Stimulated activated CD4-positive, alpha-beta T cell treated with anti-CD3 and anti-CD28 coated beads, Interleukin-1b, Interleukin-23, amount 100 ng/mL, for 24 hours (primary cell): ENCODE data around the gene RAD23A.
A peak's percentile ranks its signal among the peaks of the same experiment; 100 is the strongest.
"Not testable (repeated sequence)": the region's sequence is repeated elsewhere in the genome, so short reads cannot be mapped to it uniquely, and the experiment has no call there.

Experiments used
- DNase-seq, 4 experiments: peaks; one replicate each; pipeline ENCODE4 v3.0.0-alpha.2; 2020; ENCODE audit warnings: low read depth in 4 of 4, low spot score in 1 of 4

Gene RAD23A

DNA sequence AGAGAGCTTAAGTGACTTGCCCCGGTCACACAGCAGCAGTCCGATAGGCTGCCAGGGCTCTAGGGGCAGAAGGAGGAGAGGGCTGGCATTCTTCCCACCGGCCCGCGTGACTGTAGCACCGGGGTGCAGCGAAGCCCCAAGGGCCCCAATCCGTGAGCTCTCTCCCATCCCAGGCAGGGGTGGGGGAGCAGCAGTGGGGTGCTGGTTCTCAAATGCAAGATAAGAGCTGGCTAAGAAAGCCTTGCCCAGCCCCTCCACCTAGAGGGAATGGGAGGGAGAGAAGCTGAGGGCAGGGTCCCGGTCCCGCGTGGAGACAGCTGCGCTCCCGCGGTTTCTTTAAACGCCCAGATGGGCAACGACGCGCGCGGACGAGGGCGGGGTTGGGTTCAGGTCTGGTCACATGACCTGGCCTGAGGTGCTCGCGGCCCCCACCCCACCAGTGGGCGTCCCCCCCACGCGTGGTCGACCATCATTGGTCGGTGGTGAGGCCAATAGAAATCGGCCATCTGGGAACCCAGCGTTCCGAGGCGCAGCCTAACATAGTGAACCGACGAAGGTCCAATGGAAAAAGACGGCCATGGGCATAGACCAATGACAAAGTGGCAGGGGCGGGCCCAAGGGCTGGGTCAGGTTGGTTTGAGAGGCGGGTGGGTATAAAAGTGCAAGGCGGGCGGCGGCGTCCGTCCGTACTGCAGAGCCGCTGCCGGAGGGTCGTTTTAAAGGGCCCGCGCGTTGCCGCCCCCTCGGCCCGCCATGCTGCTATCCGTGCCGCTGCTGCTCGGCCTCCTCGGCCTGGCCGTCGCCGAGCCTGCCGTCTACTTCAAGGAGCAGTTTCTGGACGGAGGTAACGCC is 7.5 kb upstream of the RAD23A start, which contains the start of gene CALR:
Gene CALR, plus strand, starts transcription at position 683 of the 852 bp plus-strand sequence. Its CDS starts 71 bp downstream, at position 754.
- DNase-seq: peak; percentile 92 to 99 (median 96)

DNA sequence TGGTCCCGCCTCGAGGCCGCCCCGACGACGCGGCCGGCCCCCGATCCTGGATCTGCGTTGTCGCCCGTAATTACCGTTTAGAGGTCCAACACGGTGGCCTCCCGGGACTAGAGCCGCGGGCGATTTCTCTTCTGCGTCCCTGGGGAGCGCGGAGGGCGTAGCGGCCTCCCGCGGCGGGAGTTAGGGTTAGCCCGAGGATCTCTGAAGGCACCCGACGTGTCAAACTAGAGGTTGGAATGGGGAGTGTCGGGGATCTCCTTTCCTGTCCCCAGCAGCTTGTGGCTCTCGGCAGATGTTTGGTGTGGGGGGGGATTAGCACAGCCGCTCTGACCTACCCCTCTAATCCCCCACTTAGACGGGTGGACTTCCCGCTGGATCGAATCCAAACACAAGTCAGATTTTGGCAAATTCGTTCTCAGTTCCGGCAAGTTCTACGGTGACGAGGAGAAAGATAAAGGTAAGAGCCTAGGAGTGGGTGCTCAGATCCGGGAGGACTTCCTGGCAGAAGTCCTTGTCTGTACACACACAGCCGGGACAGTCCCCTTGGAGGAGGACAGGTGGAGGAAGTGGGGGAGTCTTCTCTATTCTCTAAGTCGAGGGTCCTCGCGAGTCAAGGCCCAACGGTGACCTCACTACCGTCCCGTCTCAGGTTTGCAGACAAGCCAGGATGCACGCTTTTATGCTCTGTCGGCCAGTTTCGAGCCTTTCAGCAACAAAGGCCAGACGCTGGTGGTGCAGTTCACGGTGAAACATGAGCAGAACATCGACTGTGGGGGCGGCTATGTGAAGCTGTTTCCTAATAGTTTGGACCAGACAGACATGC is 6.7 kb upstream of the RAD23A start:
- no peak for DNase-seq

DNA sequence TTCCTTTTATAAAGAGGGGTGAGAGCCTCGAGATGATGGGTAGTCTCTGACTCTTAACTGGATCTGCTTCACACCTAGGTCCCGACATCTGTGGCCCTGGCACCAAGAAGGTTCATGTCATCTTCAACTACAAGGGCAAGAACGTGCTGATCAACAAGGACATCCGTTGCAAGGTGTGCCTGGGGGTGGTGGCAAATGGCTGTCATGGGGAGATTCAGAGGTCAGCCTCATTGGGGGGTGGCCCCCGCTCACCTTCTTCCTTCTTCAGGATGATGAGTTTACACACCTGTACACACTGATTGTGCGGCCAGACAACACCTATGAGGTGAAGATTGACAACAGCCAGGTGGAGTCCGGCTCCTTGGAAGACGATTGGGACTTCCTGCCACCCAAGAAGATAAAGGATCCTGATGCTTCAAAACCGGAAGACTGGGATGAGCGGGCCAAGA is 5.7 kb upstream of the RAD23A start:
- no peak for DNase-seq

DNA sequence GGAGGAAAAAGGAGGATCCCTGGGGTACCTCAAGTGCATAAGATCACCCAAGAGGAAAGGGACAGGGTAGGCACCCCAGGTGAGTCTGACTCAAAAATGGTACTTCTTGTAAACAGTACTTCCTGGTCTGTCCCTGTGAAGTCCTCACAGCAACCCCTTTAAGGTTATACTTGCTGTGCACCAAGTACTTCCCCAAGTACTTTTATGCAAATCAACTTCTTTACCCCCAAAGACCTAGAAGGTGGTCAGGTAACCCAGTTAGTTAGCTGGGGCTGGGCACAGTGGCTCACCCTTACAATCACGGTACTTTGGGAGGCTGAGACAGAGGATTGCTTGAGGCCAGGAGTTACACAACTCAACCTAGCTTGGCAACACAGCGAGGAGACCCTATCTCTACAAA is 4.8 kb upstream of the RAD23A start:
- no peak for DNase-seq

DNA sequence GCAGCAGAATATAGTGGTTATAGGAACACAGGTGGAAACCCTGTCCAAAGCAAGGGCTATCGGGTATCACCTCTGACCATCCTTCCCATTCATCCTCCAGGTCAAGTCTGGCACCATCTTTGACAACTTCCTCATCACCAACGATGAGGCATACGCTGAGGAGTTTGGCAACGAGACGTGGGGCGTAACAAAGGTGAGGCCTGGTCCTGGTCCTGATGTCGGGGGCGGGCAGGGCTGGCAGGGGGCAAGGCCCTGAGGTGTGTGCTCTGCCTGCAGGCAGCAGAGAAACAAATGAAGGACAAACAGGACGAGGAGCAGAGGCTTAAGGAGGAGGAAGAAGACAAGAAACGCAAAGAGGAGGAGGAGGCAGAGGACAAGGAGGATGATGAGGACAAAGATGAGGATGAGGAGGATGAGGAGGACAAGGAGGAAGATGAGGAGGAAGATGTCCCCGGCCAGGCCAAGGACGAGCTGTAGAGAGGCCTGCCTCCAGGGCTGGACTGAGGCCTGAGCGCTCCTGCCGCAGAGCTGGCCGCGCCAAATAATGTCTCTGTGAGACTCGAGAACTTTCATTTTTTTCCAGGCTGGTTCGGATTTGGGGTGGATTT is 2.1 kb upstream of the RAD23A start:
- no peak for DNase-seq

DNA sequence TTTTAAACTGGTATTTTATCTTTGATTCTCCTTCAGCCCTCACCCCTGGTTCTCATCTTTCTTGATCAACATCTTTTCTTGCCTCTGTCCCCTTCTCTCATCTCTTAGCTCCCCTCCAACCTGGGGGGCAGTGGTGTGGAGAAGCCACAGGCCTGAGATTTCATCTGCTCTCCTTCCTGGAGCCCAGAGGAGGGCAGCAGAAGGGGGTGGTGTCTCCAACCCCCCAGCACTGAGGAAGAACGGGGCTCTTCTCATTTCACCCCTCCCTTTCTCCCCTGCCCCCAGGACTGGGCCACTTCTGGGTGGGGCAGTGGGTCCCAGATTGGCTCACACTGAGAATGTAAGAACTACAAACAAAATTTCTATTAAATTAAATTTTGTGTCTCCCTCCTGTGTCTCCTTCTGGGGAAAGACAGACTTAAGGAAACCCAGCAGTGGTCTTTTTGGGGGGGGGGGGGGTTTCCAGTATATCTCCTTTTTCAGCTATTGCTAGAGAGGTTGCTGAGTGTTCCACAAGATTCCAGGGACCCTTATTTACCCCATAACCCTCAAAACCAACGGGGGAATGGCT is 1.5 kb upstream of the RAD23A start:
- DNase-seq: no peak

DNA sequence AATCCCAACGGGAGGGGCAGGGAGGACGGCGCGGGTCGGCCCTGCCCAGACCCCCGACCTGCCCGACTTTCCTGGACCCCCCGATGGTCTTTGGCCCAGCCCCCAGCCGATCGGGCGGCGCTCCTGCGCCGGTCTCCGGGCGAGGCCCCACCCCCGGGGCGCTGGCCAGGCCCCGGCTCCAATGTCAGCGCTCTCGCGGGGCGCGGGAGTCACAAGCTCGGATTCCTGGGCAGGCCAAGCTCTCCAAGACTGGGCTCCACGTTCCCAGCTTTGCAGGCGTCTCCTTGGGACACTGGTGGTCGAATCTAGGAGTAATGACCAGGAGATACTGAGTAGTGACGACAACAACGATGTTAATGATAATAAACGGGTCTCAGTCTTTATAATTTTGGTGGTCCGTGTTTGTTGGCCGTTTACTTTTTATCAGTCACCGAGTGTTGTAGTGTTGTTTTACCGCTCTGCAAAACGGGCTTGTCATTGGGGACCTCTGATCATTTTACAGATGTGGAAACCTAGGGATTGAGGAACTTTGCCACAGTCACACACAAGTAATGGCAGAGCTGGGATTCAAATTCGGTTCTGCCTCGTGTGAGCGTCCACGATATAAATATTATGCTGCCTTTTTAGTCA is 545 bp downstream of the RAD23A start:
- peak in 1 of 4 experiments; percentile 49 for DNase-seq

DNA sequence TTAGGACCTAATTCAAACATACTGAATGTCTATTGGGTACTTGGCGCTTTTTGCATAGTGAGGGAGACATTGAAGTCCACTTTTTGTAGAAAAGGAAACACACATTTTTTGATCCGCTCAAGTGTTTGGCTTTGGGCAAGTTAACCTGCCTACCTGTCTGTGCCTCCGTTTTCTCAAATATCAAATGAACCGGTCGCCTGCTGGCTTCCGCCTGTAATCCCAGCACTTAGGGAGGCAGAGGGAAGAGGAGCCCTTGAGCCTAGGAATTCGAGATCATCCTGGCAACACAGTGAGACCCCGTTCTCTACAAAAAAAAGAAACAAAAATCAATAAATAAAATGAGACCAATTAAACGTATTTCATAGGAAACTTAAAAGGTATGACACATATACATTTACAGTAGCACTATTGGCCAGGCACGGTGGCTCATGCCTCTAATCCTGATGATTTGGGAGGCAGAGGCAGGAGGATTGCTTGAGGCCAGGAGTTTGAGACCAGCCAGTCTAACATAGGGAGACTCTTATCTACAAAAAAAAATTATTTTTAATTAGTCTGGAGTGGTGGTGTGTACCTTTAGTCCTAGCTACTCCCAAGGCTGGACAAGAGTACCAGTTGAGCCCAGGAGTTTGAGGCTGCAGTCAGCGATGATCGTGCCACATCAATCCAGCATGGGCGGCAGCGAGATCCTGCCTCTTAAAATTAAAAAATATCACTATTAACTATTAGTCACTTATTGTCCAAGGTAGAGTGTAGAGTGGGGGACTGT is 1.3 kb downstream of the RAD23A start:
- DNase-seq: no peak

DNA sequence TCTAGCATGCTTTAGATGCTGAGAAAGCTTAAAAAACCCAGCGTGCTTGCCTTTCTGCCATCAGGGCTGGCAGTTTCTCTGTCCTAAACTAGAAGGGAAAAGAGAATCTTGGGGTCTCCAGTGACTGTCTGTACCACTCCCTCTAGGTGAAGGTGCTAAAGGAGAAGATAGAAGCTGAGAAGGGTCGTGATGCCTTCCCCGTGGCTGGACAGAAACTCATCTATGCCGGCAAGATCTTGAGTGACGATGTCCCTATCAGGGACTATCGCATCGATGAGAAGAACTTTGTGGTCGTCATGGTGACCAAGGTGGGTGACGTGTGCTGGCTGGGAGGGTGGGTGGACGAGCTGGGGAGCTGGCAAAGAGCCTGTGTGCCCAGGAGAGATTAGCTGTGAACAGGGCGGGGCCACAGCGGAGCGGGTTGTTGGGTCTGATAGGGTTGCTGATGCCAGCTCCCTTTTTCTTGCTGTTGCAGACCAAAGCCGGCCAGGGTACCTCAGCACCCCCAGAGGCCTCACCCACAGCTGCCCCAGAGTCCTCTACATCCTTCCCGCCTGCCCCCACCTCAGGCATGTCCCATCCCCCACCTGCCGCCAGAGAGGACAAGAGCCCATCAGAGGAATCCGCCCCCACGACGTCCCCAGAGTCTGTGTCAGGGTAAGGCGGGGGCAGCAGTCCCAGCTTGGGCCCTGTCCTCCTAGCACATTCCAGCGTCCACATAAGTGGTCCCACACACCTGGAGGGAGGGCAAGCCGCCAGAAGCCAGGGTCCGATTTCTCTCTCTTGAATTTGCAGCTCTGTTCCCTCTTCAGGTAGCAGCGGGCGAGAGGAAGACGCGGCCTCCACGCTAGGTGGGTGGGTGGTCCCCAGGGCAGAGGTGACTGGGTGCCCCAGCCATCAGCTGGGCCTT is 2.3 kb downstream of the RAD23A start:
- DNase-seq: no peak

DNA sequence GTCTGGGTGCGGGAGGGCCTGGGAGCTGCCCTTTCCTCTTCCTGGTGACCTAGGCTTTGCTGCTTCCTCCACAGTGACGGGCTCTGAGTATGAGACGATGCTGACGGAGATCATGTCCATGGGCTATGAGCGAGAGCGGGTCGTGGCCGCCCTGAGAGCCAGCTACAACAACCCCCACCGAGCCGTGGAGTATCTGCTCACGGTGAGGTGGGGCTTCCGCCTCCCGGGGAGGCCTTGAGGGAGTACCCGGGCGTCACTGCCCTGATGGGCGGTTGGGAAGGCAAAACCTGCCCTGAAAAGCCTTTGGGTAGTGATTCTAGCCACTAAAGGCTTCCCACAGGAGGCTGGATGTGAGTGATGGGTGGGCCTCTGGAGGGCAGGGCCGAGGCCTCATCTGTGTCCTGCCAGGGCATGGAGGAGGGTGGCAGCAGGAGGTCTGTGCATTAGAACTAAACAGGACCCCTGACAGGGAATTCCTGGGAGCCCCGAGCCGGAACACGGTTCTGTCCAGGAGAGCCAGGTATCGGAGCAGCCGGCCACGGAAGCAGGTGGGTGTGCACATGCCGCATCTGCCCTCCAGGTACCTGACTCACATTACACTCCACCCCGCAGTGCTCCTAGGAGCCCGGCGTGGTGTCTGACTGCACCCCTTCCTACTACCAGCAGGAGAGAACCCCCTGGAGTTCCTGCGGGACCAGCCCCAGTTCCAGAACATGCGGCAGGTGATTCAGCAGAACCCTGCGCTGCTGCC is 3.1 kb downstream of the RAD23A start:
- no peak for DNase-seq

DNA sequence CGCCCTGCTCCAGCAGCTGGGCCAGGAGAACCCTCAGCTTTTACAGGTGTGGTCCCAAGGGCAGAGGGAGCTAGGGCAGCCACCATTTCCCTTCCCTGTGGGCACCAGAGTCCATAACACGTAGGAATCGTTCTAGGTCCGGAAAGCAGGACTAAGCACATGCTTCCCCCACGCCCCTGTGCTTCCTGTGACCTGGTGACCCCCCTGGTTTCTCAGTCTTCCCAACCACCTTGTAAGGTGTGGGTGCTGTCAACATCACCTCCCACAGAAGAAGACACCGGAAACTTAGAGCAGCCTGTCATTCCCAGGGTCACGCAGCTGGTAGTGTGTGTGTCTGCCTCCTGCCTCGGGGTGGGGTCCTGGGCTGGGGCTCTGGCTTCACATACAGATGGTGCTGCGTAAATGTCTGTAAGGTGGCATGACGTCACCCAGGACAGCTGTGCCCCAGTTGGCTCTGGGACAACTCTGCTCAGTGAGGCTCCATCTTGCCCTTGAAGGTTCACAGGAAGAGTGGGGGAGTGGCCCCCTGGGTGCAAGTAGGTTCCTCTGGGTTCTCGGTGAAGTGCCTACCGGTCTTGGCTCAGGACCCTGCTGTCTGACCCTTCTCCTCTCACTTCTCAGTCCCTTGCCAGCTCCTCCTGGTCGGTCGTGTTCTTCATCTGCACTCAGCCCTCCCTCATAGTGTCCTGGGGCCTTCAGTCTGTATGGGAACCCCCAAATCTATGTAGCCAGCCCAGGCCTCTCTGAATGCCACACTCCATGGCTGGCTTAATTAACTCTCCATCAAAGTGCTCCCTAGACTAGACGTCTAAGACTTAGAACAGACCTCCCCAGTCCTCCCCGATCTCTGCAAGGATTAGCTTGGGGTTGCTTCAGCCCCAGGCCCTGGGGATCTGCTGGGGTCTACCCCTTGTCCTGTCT is 4.0 kb downstream of the RAD23A start:
- no peak for DNase-seq

DNA sequence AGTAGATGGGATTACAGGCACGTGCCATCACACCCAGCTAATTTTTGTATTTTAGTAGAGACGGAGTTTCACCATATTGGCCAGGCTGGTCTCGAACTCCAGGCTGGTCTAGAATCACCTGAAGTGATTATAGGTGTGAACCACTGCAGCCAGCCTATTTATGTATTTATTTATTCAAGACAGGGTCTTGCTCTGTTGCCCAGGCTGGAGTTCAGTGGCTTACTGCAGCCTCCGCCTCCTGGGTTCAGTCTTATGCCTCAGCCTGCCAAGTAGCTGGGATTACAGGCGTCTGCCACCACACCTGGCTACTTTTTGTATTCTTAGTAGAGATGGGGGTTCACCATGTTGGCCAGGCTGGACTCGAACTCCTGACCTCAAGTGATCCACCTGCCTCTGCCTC is 6.4 kb downstream of the RAD23A start:
- not testable (repeated sequence) for DNase-seq

DNA sequence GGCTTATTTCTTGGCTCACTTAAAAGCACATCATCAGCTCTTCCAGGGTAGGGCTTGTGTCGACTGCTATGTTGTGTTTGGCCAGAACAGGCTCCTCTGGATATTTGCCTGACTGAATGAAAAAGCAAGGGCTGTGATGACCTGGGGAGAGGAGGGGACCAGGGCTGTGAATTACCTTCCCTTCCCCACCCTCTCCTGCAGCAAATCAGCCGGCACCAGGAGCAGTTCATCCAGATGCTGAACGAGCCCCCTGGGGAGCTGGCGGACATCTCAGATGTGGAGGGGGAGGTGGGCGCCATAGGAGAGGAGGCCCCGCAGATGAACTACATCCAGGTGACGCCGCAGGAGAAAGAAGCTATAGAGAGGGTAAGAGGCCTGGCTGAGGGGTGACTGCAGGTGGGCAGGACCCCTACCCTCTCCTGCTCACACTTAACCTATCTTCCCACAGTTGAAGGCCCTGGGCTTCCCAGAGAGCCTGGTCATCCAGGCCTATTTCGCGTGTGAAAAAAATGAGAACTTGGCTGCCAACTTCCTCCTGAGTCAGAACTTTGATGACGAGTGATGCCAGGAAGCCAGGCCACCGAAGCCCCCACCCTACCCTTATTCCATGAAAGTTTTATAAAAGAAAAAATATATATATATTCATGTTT is 7.0 kb downstream of the RAD23A start:
- no peak for DNase-seq

DNA sequence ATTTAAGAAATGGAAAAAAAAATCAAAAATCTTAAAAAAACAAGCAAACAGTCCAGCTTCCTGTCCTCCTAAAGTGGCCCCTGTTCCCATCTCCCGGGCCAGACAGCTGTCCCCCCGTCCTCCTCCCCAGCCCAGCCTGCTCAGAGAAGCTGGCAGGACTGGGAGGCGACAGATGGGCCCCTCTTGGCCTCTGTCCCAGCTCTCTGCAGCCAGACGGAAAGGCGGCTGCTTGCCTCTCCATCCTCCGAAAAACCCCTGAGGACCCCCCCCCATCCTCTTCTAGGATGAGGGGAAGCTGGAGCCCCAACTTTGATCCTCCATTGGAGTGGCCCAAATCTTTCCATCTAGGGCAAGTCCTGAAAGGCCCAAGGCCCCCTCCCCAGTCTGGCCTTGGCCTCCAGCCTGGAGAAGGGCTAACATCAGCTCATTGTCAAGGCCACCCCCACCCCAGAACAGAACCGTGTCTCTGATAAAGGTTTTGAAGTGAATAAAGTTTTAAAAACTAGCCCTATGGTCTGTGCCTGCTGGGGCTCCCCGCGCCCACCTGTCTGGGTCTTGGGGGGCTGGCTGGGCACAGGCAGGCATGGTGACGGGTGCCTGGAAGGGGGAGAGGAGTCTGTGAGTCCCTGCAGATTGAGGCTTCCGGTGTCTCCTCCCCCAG is 7.6 kb downstream of the RAD23A start:
- DNase-seq: no peak

DNA sequence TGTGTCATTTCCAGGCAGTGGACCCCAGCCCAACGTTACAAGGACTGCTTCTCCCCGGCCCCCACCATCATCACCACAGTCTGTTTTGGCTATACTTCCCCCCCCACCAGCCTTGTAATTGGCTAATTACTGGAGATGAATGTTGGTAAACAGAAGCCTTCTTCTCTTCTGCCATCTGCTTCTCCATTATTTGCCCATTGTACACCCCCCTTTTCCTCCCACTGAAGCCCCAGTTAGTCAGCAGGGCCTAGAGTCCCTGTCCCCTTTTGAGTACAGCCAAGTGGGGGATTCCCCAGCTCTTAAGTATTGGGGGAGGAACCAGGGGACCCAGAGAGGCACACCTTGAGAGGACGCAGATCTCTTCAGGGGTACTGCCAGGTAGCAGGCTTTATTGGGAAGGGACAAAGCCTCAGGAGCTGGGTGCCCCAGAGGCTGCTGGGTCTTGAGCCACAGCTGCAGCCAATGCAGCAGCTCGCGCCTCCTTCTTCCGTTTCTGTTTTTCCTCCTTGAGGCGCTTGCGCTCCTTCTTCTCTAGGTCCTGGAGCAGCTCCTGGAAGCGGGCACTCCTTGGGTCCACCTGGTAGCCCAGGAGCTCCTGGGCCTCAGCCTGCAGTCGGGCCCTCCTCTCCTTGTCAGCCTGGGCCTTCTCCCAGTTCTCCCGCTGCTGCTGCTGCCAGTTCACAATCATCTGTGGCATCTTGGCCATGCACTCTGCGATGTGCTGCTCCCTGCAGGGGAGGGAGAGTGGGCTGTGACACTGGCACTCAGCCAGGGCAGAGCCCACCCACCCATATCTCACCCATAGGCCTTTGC is 8.3 kb downstream of the RAD23A start:
- DNase-seq: no peak

DNA sequence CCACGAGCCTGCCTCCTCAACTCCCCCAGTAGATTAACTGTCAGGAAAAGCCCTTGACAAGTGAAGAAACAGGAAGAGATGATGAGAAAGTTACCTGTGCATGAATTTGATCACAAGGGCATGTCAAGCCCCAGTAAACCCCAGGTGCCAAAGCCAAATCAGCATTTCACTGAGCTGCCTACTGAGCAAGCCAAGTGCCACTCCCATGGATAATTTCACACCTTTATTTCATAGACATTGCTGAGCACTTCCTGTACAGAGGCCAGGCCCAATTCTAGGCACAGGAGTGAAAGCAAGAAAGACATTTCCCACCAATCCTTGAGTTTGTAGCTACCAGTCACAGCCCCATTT is 8.9 kb downstream of the RAD23A start:
- DNase-seq: no peak
